Choroid plexus epithelial cell (primary cell): ENCODE results near the gene CCNB3.

ENCODE experiments used
- DNase-seq: peaks from one replicate; pipeline ENCODE4 v3.0.0-alpha.2; 2010; ENCODE audit warnings: low read depth
- H3K4me3 ChIP-seq: 2 replicates; pipeline ENCODE4 v1.5.1; 2011; ENCODE audit warnings: low read depth, mild to moderate bottlenecking, control low read depth, low read length, moderate library complexity
- TF ChIP-seq, protein P1 (sequence below): conservative IDR thresholded peaks from 2 replicates; pipeline ENCODE4 v1.5.1; 2011; ENCODE audit warnings: low read depth, mild to moderate bottlenecking, control low read depth, inconsistent platforms, low read length, moderate library complexity

CCNB3 gene

DNA sequence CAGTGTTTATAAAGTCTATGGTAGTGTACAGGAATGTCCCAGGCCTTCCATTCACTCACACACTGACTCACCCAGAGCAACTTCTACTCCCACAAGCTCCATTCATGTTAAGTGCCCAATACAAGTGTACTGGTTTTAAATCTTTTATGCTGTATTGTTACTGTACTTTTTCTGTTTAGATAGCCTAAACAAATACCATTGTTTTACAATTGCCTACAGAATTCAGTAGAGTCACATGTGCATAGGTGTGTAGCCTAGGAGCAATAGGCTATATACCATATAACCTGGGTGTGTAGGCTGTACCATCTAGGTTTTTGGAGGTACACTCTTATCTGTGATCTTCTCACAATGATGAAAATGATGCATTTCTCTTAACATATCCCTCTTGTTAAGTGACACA is 139.4 kb downstream of the CCNB3 start:
- DNase-seq, result no peak
- H3K4me3 ChIP-seq, result no peak overlapping the region
- TF ChIP-seq, protein P1, sequence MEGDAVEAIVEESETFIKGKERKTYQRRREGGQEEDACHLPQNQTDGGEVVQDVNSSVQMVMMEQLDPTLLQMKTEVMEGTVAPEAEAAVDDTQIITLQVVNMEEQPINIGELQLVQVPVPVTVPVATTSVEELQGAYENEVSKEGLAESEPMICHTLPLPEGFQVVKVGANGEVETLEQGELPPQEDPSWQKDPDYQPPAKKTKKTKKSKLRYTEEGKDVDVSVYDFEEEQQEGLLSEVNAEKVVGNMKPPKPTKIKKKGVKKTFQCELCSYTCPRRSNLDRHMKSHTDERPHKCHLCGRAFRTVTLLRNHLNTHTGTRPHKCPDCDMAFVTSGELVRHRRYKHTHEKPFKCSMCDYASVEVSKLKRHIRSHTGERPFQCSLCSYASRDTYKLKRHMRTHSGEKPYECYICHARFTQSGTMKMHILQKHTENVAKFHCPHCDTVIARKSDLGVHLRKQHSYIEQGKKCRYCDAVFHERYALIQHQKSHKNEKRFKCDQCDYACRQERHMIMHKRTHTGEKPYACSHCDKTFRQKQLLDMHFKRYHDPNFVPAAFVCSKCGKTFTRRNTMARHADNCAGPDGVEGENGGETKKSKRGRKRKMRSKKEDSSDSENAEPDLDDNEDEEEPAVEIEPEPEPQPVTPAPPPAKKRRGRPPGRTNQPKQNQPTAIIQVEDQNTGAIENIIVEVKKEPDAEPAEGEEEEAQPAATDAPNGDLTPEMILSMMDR, result no peak

DNA sequence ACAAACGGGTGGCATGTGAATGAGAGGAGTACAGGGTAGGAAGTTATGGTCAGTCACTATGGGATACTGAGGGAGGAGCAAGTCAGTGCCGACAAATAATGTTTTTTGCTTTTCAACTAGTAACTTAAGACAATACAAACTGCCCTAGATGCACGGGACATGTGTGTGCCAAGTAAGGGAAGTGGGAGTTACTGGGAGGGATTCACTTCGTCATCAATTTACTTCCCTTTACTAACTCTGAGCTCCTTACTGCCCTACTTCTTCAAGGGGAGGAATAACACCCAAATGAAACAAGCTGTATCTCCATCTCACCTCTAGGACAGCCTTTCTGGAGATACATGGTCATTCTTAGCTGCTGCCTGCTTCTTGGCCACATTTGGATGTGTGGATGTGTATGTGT is 168.4 kb downstream of the CCNB3 start:
- no peak overlapping the region for H3K4me3 ChIP-seq
- TF ChIP-seq, protein P1, result no peak
- no peak for DNase-seq

DNA sequence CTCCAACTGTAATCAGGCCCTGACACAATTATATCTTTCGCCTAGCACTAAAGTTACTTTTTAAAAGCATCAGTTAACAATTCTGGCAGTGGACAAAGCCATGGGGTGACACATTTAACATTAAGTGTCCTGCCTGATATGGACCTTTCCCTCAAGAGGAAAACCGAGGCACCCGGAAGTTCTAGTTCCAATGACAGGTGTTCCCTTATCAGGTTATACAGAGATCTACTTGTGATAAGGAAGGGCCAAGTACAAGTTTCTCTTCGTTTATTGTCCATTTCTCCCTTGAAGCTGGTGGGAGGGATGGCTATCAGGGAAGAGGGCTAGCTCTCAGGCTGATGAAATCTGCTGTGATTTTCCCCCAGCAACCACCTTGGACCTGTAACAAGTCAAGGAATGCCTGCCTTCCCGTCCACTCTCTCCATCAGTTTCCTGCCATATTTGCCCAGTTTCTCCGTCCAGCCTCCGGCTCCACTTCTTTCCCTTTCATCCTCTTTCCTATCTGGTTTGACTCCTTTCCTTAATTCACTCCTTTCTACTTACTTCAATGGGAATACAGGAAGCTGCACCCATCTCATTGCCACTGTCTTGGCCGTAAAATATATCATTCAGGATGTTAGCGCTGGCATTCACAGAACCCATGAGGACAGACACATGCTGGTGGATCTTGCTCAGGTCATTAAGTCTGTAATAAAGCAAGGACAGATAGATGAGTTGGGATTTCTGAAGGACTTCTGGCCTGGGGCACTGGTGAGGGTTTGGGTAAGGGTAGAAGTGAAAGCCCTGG is 171.1 kb downstream of the CCNB3 start:
- no peak for DNase-seq
- TF ChIP-seq, protein P1, result no peak
- no peak overlapping the region for H3K4me3 ChIP-seq

DNA sequence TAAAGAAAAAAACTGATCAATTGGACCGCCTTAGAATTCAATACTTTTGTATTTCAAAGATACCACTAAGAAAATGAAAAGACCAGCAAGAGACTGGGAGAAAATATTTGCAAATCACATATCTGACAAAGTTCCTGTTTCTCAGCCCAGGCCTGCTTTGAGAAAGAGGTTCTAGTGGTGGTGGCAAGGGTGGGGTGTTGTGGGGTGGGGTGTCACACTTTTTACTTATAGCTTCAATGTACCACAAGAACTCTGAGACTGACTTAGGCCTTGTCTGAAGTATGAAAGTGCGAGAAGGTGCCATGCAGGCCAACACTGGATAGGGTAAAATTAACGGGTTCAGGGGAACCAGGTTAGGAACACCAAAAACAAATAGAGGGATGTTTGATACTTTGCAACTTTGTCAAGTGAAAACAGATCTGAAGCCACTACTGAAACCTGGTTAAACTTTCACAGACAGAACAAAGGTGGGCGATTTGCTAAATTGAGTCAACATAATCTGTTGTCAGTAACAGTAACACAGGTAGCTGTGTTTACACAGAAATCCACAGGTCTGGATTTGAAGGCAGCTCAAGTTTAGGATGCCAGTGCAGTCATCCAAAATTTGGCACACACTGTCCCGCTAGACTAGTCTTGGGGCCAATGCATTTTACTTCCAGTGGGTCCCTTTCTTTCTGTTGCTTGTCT is 177.3 kb downstream of the CCNB3 start:
- H3K4me3 ChIP-seq, result no peak overlapping the region
- TF ChIP-seq, protein P1, result no peak
- DNase-seq, result no peak

DNA sequence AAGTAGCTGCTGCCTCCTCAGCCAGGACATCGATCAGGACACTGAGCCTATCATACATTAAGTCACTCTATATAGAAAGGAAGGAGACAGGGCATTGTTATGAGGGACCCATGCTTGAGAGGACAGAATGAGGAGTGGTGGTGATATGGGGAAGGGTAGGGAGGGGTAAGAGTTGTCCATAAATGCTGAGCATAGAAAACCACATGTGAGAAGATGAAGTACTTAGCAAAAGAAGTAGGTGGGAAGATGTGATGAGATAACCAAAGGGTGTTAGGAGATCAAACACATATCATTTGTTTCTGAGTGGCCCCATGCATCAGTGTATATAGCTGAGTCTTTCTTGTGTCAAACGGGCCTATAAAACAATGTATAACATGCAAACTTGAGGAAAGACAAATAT is 182.0 kb downstream of the CCNB3 start:
- H3K4me3 ChIP-seq, result no peak overlapping the region
- DNase-seq, result no peak
- TF ChIP-seq, protein P1, result no peak

DNA sequence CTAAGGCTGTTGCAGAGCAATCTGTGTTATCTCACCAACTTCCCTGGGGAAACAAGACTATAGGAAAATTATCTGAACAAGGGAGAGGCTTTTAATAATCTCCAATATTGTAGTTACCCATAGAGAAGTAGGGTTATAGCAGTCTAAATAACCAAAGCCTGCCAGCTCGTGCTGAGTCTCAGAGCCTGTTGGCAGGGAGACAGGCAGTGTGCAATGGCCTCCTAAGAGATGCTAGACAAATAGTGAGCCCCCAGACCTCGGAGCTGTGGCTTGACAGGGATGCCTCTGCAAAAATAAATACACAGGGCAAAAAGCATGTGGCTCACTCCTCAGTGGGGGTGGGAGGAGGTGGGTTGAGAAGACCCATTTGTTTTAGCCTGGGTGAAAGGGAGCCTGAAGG is 189.3 kb downstream of the CCNB3 start:
- TF ChIP-seq, protein P1, result no peak
- no peak for DNase-seq
- no peak overlapping the region for H3K4me3 ChIP-seq
